ENCODE data around the gene IMMP2L. TPM values are rescaled to one million over a fixed set of nuclear protein-coding genes. Genes with fewer than 3 reads are reported as not detected.

Gene IMMP2L
- total and polyA plus RNA-seq, 2 of the 8 experiments (the other 6 are each of a cell fraction or from before 2014, with no cell fraction given), result 2.3 to 10.1 TPM

DNA sequence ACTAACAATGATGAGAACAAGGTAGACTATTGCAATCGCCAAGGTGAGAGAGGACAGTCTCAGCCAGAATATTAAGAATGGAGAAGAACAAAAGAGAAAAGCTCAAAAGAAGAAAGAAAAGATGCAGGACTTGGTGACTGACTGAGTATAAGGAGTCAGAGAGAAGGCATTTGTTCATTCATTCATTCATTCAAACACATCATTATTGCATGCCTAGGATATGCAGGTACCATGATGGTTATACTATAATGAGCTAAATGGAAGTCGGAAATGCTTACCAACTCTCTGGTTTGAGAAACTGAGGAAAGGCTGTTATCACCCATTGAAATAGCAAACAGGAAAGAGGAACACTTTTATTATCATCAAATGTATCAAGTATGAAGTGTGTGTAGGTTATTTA is 180.7 kb downstream of the IMMP2L start (continued):
- TF ChIP-seq, protein P1, sequence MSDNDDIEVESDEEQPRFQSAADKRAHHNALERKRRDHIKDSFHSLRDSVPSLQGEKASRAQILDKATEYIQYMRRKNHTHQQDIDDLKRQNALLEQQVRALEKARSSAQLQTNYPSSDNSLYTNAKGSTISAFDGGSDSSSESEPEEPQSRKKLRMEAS (IDR thresholded peaks at IDR 0.05), result no peak
- TF ChIP-seq TAF7 (optimal IDR thresholded peaks at IDR 0.05; ENCODE audit: borderline replicate concordance, low read depth, low read length), result no peak
- no peak for TF ChIP-seq ZNF274 (IDR thresholded peaks at IDR 0.05; ENCODE audit: borderline replicate concordance, extremely low read depth, low read length)
- no peak for TF ChIP-seq SUZ12 (IDR thresholded peaks at IDR 0.05; ENCODE audit: low read length)
- no peak for TF ChIP-seq JUND (IDR thresholded peaks at IDR 0.05; ENCODE audit: low read length)
- TF ChIP-seq POLR2AphosphoS5 (IDR thresholded peaks at IDR 0.05; ENCODE audit: low read depth, low read length), result no peak

Measured in H1 (cell line).